CD4-positive, alpha-beta T cell (primary cell): ENCODE measurements around the gene PRKCQ. TPM values are rescaled to one million over a fixed set of nuclear protein-coding genes. Genes with fewer than 3 reads are reported as not detected.

Source experiments
- ATAC-seq: fragments of 200-7000 bp; cut with Tn5 transposase; one replicate; pipeline ENCODE4 v1.10.0; 2022; ENCODE audit warnings: mild to moderate bottlenecking; ENCODE audit not compliant: poor library complexity
- CTCF ChIA-PET: fragments of 350-600 bp; sonication (Branson Sonifier 250); formaldehyde crosslinking; loops from one replicate; lab custom pipeline; 2021; ENCODE audit warnings: antibody characterized with exemption, inconsistent platforms; lab: Charles Lee
- POLR2A ChIA-PET: fragments of 350-600 bp; sonication (Branson Sonifier 250); formaldehyde crosslinking; loops from one replicate; lab custom pipeline; 2021; ENCODE audit warnings: antibody characterized with exemption, inconsistent platforms; lab: Charles Lee
- DNase-seq, 14 experiments: peaks; one replicate each; pipeline ENCODE4 v3.0.0-alpha.2; 2013 to 2020; ENCODE audit warnings: mixed read lengths in 2 of 14
- H3K27ac ChIP-seq, 2 donors: one replicate each; pipeline versions ENCODE4 v1.5.1 to v1.7.0; 2013; ENCODE audit warnings: low read length in 2 of 2, low read depth in 1 of 2, mild to moderate bottlenecking in 1 of 2
- H3K27me3 ChIP-seq, 2 experiments: 1 replicate in 1 of 2; 2 replicates in 1 of 2; pipeline versions ENCODE4 v1.6.1 to v1.7.0; 2013; ENCODE audit warnings: low read length in 2 of 2, control low read depth in 1 of 2, mild to moderate bottlenecking in 1 of 2, moderate library complexity in 1 of 2; ENCODE audit not compliant: insufficient read depth in 2 of 2, control insufficient read depth in 1 of 2
- H3K36me3 ChIP-seq: one replicate; pipeline ENCODE4 v1.6.1; 2013; ENCODE audit warnings: low read length, control low read depth; ENCODE audit not compliant: insufficient read depth
- H3K4me1 ChIP-seq: one replicate; pipeline ENCODE4 v1.6.1; 2013; ENCODE audit warnings: low read length, control low read depth; ENCODE audit not compliant: insufficient read depth
- H3K4me3 ChIP-seq: one replicate; pipeline ENCODE4 v1.5.1; 2013; ENCODE audit warnings: mild to moderate bottlenecking, low read length, moderate library complexity
- H3K9me3 ChIP-seq, 2 experiments: 1 replicate in 1 of 2; 2 replicates in 1 of 2; pipeline versions ENCODE4 v1.6.1 to v1.7.0; 2013; ENCODE audit warnings: low read length in 2 of 2, mild to moderate bottlenecking in 2 of 2, control low read depth in 1 of 2, moderate library complexity in 1 of 2; ENCODE audit not compliant: control insufficient read depth in 1 of 2, insufficient read depth in 1 of 2
- H3K27ac Mint-ChIP-seq: one replicate; pipeline ENCODE4 v1.8.0; 2020; ENCODE audit warnings: mixed read lengths
- H3K27me3 Mint-ChIP-seq: one replicate; pipeline ENCODE4 v1.8.0; 2021; ENCODE audit warnings: mixed read lengths
- H3K36me3 Mint-ChIP-seq: one replicate; pipeline ENCODE4 v1.8.0; 2021; ENCODE audit warnings: low read depth, mixed read lengths
- H3K4me1 Mint-ChIP-seq: one replicate; pipeline ENCODE4 v1.8.0; 2021; ENCODE audit warnings: low read depth, mixed read lengths
- H3K4me3 Mint-ChIP-seq: one replicate; pipeline ENCODE4 v1.8.0; 2020; ENCODE audit warnings: mild to moderate bottlenecking, mixed read lengths
- H3K9me3 Mint-ChIP-seq: one replicate; pipeline ENCODE4 v1.8.0; 2020; ENCODE audit warnings: mixed read lengths
- CTCF ChIP-seq: fragments of 200-600 bp; IDR thresholded peaks from one replicate; pipeline ENCODE4 v1.8.0; 2022; ENCODE audit warnings: antibody characterized with exemption, mild to moderate bottlenecking
- intact Hi-C, 2 experiments: fragments of 100-400 bp; cut with DNase I in 1 of 2; cut with micrococcal nuclease in 1 of 2; formaldehyde crosslinking; loops; one replicate each; pipeline versions ENCODE4 v1.15.1 to v1.9.0; 2023 to 2025; cut with DNase I, micrococcal nuclease
- total RNA-seq, 174 experiments: library from RNA in 2 of 174; stranded (reverse) in 2 of 174; gene quantifications; one replicate each; pipeline ENCODE4 v1.2.3 and lab custom pipeline; 2021 to 2026

Gene PRKCQ
- total RNA-seq, 2 experiments from 2014 or later, result 43.4 to 43.9 TPM

- Mint-ChIP-seq H3K27me3 (no peaks in the 10 kb centered on the region), H3K27ac (peak overlapping the region; percentile 81), H3K9me3 (no peaks in the 10 kb centered on the region), H3K36me3 (peaks cover 21% of the 10 kb centered on the region), H3K4me3 (peak overlapping the region; percentile 82), H3K4me1 (peaks cover 90% of the 10 kb centered on the region)
- peaks cover 18% of the 10 kb centered on the region for H3K36me3 ChIP-seq
- H3K4me1 ChIP-seq, result peaks cover 71% of the 10 kb centered on the region
- peak in 6 of 14 experiments; percentile 13 to 64 (median 50) for DNase-seq
- no peaks in the 10 kb centered on the region for H3K27me3 ChIP-seq
- intact Hi-C loops, result loop anchor here in 1 of 2 experiments (1.0 to 5.0 kb wide), 2 partner anchors 13 to 46 kb away; no protein-coding TSS in a partner anchor
- no peak for TF ChIP-seq CTCF
- POLR2A ChIA-PET, result interaction anchor here (0.6 to 2.8 kb wide), 11 partner anchors 12 to 59 kb away, joined by 3 to 21 read pairs (median 8); no protein-coding TSS in a partner anchor
- H3K27ac ChIP-seq, result peak overlapping the region; percentile 50 to 66
- CTCF ChIA-PET, result interaction anchor here (1.0 to 1.4 kb wide), 6 partner anchors 11 to 90 kb away, joined by 3 to 6 read pairs (median 3); no protein-coding TSS in a partner anchor
- H3K4me3 ChIP-seq, result peak overlapping the region; percentile 21
- ATAC-seq, result peak; percentile 58
- H3K9me3 ChIP-seq, result no peaks in the 10 kb centered on the region
These were observed 17.0 kb downstream of the PRKCQ start for GRCh38 chr10:6563075-6563474.

GRCh38 chr10:6562221-6562620 is 17.9 kb downstream of the PRKCQ start:
- Mint-ChIP-seq H3K4me1 (peaks cover 91% of the 10 kb centered on the region), H3K27ac (peak overlapping the region; percentile 81), H3K4me3 (peak overlapping the region; percentile 40), H3K27me3 (no peaks in the 10 kb centered on the region), H3K36me3 (peaks cover 30% of the 10 kb centered on the region), H3K9me3 (no peaks in the 10 kb centered on the region)
- H3K9me3 ChIP-seq, result no peaks in the 10 kb centered on the region
- TF ChIP-seq CTCF, result no peak
- peaks cover 15% of the 10 kb centered on the region for H3K36me3 ChIP-seq
- no peak overlapping the region for H3K4me3 ChIP-seq
- DNase-seq, result no peak
- intact Hi-C loops, result loop anchor here in 1 of 2 experiments (5.0 kb wide), 1 partner anchor 45 kb away; no protein-coding TSS in a partner anchor
- peak overlapping the region in 1 of 2 donors; percentile 50 for H3K27ac ChIP-seq
- POLR2A ChIA-PET, result interaction anchor here (0.6 to 2.8 kb wide), 9 partner anchors 11 to 585 kb away, joined by 3 to 21 read pairs (median 10); no protein-coding TSS in a partner anchor
- ATAC-seq, result no peak
- H3K27me3 ChIP-seq, result no peaks in the 10 kb centered on the region
- H3K4me1 ChIP-seq, result peaks cover 72% of the 10 kb centered on the region
- CTCF ChIA-PET, result interaction anchor here (1.0 to 1.4 kb wide), 6 partner anchors 11 to 89 kb away, joined by 3 to 6 read pairs (median 3); no protein-coding TSS in a partner anchor

GRCh38 chr10:6561552-6561951 is 18.5 kb downstream of the PRKCQ start:
- CTCF ChIA-PET, result interaction anchor here (1.2 to 1.3 kb wide), 2 partner anchors 49 to 86 kb away, joined by 3 to 6 read pairs; no protein-coding TSS in a partner anchor
- Histone ChIP-seq H3K4me1 (peaks cover 72% of the 10 kb centered on the region), H3K27me3 (no peaks in the 10 kb centered on the region)

More at GRCh38 chr10:6561552-6561951, 18.5 kb downstream of the PRKCQ start:
- no peaks in the 10 kb centered on the region for H3K27me3 Mint-ChIP-seq
- peaks cover 91% of the 10 kb centered on the region for H3K4me1 Mint-ChIP-seq
- H3K9me3 ChIP-seq, result no peaks in the 10 kb centered on the region
- peaks cover 13% of the 10 kb centered on the region for H3K36me3 ChIP-seq
- H3K36me3 Mint-ChIP-seq, result peaks cover 34% of the 10 kb centered on the region
- intact Hi-C loops, result loop anchor here in 1 of 2 experiments (5.0 kb wide), 1 partner anchor 44 kb away; no protein-coding TSS in a partner anchor
- POLR2A ChIA-PET, result interaction anchor here (0.8 to 2.1 kb wide), 5 partner anchors 10 to 34 kb away, joined by 3 to 14 read pairs (median 5); no protein-coding TSS in a partner anchor
- H3K4me3 Mint-ChIP-seq, result peak overlapping the region; percentile 59
- no peak for TF ChIP-seq CTCF
- H3K27ac Mint-ChIP-seq, result peak overlapping the region; percentile 81
- no peak overlapping the region for H3K4me3 ChIP-seq
- no peak for ATAC-seq
- H3K27ac ChIP-seq, result peak overlapping the region in 1 of 2 donors; percentile 50
- DNase-seq, result no peak
- no peaks in the 10 kb centered on the region for H3K9me3 Mint-ChIP-seq
